ENCODE results near the gene C1orf35. TPM values are rescaled to one million over a fixed set of nuclear protein-coding genes. Genes with fewer than 3 reads are reported as not detected.
A peak's percentile ranks its signal among the peaks of the same experiment; 100 is the strongest.

C1orf35 gene
- total and polyA plus RNA-seq, 9 of the 15 experiments (the other 6 are each of a cell fraction or from before 2014, with no cell fraction given), result 3.2 to 48.7 (median 12.5) TPM

DNA sequence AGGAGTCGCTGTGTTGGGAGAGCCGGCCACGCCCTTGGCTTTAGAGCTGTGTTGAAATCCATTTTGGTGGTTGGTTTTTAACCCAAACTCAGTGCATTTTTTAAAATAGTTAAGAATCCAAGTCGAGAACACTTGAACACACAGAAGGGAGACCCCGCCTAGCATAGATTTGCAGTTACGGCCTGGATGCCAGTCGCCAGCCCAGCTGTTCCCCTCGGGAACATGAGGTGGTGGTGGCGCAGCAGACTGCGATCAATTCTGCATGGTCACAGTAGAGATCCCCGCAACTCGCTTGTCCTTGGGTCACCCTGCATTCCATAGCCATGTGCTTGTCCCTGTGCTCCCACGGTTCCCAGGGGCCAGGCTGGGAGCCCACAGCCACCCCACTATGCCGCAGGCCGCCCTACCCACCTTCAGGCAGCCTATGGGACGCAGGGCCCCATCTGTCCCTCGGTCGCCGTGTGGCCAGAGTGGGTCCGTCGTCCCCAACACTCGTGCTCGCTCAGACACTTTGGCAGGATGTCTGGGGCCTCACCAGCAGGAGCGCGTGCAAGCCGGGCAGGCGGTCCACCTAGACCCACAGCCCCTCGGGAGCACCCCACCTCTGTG lies 4.7 kb downstream of the C1orf35 start (continued):
- TF ChIP-seq, protein P1, sequence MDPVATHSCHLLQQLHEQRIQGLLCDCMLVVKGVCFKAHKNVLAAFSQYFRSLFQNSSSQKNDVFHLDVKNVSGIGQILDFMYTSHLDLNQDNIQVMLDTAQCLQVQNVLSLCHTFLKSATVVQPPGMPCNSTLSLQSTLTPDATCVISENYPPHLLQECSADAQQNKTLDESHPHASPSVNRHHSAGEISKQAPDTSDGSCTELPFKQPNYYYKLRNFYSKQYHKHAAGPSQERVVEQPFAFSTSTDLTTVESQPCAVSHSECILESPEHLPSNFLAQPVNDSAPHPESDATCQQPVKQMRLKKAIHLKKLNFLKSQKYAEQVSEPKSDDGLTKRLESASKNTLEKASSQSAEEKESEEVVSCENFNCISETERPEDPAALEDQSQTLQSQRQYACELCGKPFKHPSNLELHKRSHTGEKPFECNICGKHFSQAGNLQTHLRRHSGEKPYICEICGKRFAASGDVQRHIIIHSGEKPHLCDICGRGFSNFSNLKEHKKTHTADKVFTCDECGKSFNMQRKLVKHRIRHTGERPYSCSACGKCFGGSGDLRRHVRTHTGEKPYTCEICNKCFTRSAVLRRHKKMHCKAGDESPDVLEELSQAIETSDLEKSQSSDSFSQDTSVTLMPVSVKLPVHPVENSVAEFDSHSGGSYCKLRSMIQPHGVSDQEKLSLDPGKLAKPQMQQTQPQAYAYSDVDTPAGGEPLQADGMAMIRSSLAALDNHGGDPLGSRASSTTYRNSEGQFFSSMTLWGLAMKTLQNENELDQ (CRISPR knock-in tag; IDR thresholded peaks at IDR 0.05; ENCODE audit: borderline replicate concordance), result no peak
- TF ChIP-seq CBX5 (IDR thresholded peaks at IDR 0.05; ENCODE audit: borderline replicate concordance, low read depth) (no peak), RBFOX2 (IDR thresholded peaks at IDR 0.05; ENCODE audit: low read depth, low read length) (peak; percentile 52), KHSRP (IDR thresholded peaks at IDR 0.05) (no peak), FOXA1 (IDR thresholded peaks at IDR 0.05; ENCODE audit: borderline replicate concordance) (no peak), NBN (IDR thresholded peaks at IDR 0.05; ENCODE audit: low read depth) (no peak), POLR2G (IDR thresholded peaks at IDR 0.05; ENCODE audit: low read depth, low read length) (peak; percentile 69), CCNT2 (IDR thresholded peaks at IDR 0.05; ENCODE audit: borderline replicate concordance, extremely low read depth, insufficient read length, low read depth, low read length) (no peak), ZNF668 (CRISPR knock-in tag; IDR thresholded peaks at IDR 0.05) (no peak), ILF3 (IDR thresholded peaks at IDR 0.05; ENCODE audit: borderline replicate concordance) (no peak; the same call in 1 of the 2 replicates), SMARCA5 (IDR thresholded peaks at IDR 0.05) (no peak), RFX5 (IDR thresholded peaks at IDR 0.05; ENCODE audit: low read depth, low read length) (no peak)
